HEK293 (cell line): ENCODE measurements around the gene RAC2.
"Not testable (repeated sequence)": the region's sequence is repeated elsewhere in the genome, so short reads cannot be mapped to it uniquely, and the experiment has no call there.

Experiments
- CTCF ChIA-PET: fragments of 350-600 bp; formaldehyde crosslinking; extraction: SDS; loops from one replicate; lab custom pipeline; 2021; ENCODE audit warnings: antibody characterized with exemption; lab: Yijun Ruan, JAX
- POLR2A ChIA-PET: fragments of 300-600 bp; formaldehyde crosslinking; extraction: SDS; loops from one replicate; lab custom pipeline; 2020; ENCODE audit warnings: antibody characterized with exemption, inconsistent platforms; lab: Yijun Ruan, JAX
- H3K27ac ChIP-seq: fragments of 200-500 bp; sonication (Bioruptor generic); 2 replicates; pipeline ENCODE4 v1.5.1; 2014; ENCODE audit warnings: low read depth, low read length, control low read depth, inconsistent platforms; ENCODE audit errors: extremely low read depth
- H3K36me3 ChIP-seq, 2 experiments: fragments of 200-500 bp in 1 of 2; sonication (Bioruptor generic) in 1 of 2; 1 replicate in 1 of 2; 2 replicates in 1 of 2; pipeline ENCODE4 v1.5.1; 2014 to 2017; ENCODE audit warnings: inconsistent platforms in 2 of 2, low read length in 2 of 2; ENCODE audit not compliant: control insufficient read depth in 2 of 2, insufficient read depth in 1 of 2
- H3K4me1 ChIP-seq: fragments of 200-500 bp; sonication (Bioruptor generic); 2 replicates; pipeline ENCODE4 v1.5.1; 2014; ENCODE audit warnings: mild to moderate bottlenecking, low read length, inconsistent platforms; ENCODE audit not compliant: control insufficient read depth, insufficient read depth
- H3K4me3 ChIP-seq: 2 replicates; pipeline ENCODE4 v1.5.1; 2011; ENCODE audit warnings: low read depth, mild to moderate bottlenecking, control low read depth, low read length, moderate library complexity
- H3K9me3 ChIP-seq: fragments of 200-500 bp; sonication (Bioruptor generic); 2 replicates; pipeline ENCODE4 v1.5.1; 2014; ENCODE audit warnings: low read depth, low read length, inconsistent platforms; ENCODE audit not compliant: control insufficient read depth, insufficient read depth
- GLIS2 ChIP-seq: fragments of 450-650 bp; formaldehyde crosslinking; IDR thresholded peaks from 2 replicates; pipeline ENCODE4 v1.5.1; 2016; ENCODE audit warnings: missing biosample characterization, missing genetic modification characterization
- KLF10 ChIP-seq: fragments of 450-650 bp; IDR thresholded peaks from 2 replicates; pipeline ENCODE4 v1.5.1; 2018; ENCODE audit warnings: missing biosample characterization, mild to moderate bottlenecking, missing genetic modification characterization
- KLF17 ChIP-seq: fragments of 450-650 bp; formaldehyde crosslinking; IDR thresholded peaks from 2 replicates; pipeline ENCODE4 v1.5.1; 2016; ENCODE audit warnings: missing biosample characterization, missing genetic modification characterization
- KLF7 ChIP-seq: fragments of 450-650 bp; formaldehyde crosslinking; IDR thresholded peaks from 2 replicates; pipeline ENCODE4 v1.5.1; 2016; ENCODE audit warnings: missing biosample characterization, missing genetic modification characterization, borderline replicate concordance
- MZF1 ChIP-seq: fragments of 450-650 bp; formaldehyde crosslinking; IDR thresholded peaks from 2 replicates; pipeline ENCODE4 v1.5.1; 2017; ENCODE audit warnings: missing biosample characterization, missing genetic modification characterization, borderline replicate concordance
- PRDM6 ChIP-seq: fragments of 450-650 bp; formaldehyde crosslinking; IDR thresholded peaks from 2 replicates; pipeline ENCODE4 v1.5.1; 2017; ENCODE audit warnings: missing biosample characterization, missing genetic modification characterization
- ZBTB17 ChIP-seq: fragments of 450-650 bp; formaldehyde crosslinking; IDR thresholded peaks from 2 replicates; pipeline ENCODE4 v1.5.1; 2016; ENCODE audit warnings: missing biosample characterization, missing genetic modification characterization
- ZBTB44 ChIP-seq: fragments of 450-650 bp; IDR thresholded peaks from 2 replicates; pipeline ENCODE4 v1.5.1; 2018; ENCODE audit warnings: missing biosample characterization, mild to moderate bottlenecking, missing genetic modification characterization
- ZIC2 ChIP-seq: fragments of 450-650 bp; formaldehyde crosslinking; IDR thresholded peaks from 2 replicates; pipeline ENCODE4 v1.5.1; 2016; ENCODE audit warnings: missing biosample characterization, missing genetic modification characterization
- ZNF121 ChIP-seq: fragments of 450-650 bp; formaldehyde crosslinking; IDR thresholded peaks from 2 replicates; pipeline ENCODE4 v1.5.1; 2016; ENCODE audit warnings: missing biosample characterization, missing genetic modification characterization
- ZNF155 ChIP-seq: fragments of 450-650 bp; formaldehyde crosslinking; IDR thresholded peaks from 2 replicates; pipeline ENCODE4 v1.5.1; 2016; ENCODE audit warnings: missing biosample characterization, missing genetic modification characterization
- ZNF214 ChIP-seq: fragments of 450-650 bp; formaldehyde crosslinking; IDR thresholded peaks from 2 replicates; pipeline ENCODE4 v1.5.1; 2017; ENCODE audit warnings: missing biosample characterization, mild to moderate bottlenecking, missing genetic modification characterization, borderline replicate concordance
- ZNF24 ChIP-seq: fragments of 450-650 bp; formaldehyde crosslinking; IDR thresholded peaks from 2 replicates; pipeline ENCODE4 v1.5.1; 2016; ENCODE audit warnings: missing biosample characterization, missing genetic modification characterization
- ZNF248 ChIP-seq: fragments of 450-650 bp; formaldehyde crosslinking; IDR thresholded peaks from 2 replicates; pipeline ENCODE4 v1.5.1; 2017; ENCODE audit warnings: missing biosample characterization, missing genetic modification characterization
- ZNF311 ChIP-seq: fragments of 450-650 bp; formaldehyde crosslinking; IDR thresholded peaks from 2 replicates; pipeline ENCODE4 v1.5.1; 2017; ENCODE audit warnings: missing biosample characterization, missing genetic modification characterization, borderline replicate concordance
- ZNF324 ChIP-seq: fragments of 450-650 bp; formaldehyde crosslinking; IDR thresholded peaks from 2 replicates; pipeline ENCODE4 v1.5.1; 2016; ENCODE audit warnings: missing biosample characterization, missing genetic modification characterization
- ZNF341 ChIP-seq: fragments of 450-650 bp; formaldehyde crosslinking; IDR thresholded peaks from 2 replicates; pipeline ENCODE4; 2016; ENCODE audit warnings: low read depth, missing biosample characterization, missing genetic modification characterization
- ZNF398 ChIP-seq: fragments of 450-650 bp; formaldehyde crosslinking; IDR thresholded peaks from 2 replicates; pipeline ENCODE4 v1.5.1; 2017; ENCODE audit warnings: missing biosample characterization, missing genetic modification characterization
- ZNF433 ChIP-seq: fragments of 450-650 bp; formaldehyde crosslinking; IDR thresholded peaks from 2 replicates; pipeline ENCODE4 v1.5.1; 2016; ENCODE audit warnings: missing biosample characterization, missing genetic modification characterization, low read depth
- ZNF623 ChIP-seq: fragments of 450-650 bp; formaldehyde crosslinking; IDR thresholded peaks from 2 replicates; pipeline ENCODE4 v1.5.1; 2016; ENCODE audit warnings: missing biosample characterization, missing genetic modification characterization
- ZNF624 ChIP-seq: fragments of 450-650 bp; formaldehyde crosslinking; IDR thresholded peaks from 2 replicates; pipeline ENCODE4 v1.5.1; 2017; ENCODE audit warnings: missing biosample characterization, missing genetic modification characterization
- ZNF658 ChIP-seq: fragments of 450-650 bp; formaldehyde crosslinking; IDR thresholded peaks from 2 replicates; pipeline ENCODE4; 2016; ENCODE audit warnings: missing biosample characterization, missing genetic modification characterization
- TF ChIP-seq, protein P1 (sequence below): fragments of 450-650 bp; formaldehyde crosslinking; IDR thresholded peaks from 2 replicates; pipeline ENCODE4 v1.5.1; 2016; ENCODE audit warnings: missing biosample characterization, missing genetic modification characterization

Gene RAC2

DNA sequence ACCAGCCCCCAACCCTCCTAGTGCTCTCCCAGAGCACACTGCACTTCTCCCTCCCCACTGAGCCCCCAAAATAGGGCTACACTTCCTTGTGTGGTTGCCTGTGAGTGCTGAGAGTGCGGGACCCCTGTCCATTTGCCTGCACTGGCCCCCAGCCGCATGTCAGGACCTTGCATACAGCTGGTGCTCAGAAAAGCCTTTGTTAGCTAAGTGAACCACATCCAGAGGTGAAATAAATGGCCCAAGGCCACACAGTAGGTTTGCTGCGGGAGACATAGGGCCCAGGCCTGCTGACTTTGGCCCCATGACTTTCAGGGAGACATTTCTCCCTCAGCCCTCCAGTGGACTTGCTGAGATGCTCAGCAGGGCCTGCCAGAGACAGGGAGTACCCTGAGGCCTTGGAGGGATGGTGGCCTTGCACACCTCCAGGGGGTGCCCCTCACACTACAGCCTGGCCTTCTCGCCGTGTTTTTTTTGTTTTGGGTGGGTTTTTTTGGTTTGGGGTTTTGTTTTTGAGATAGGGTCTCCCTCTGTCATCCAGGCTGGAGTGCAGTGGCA, 42.0 kb downstream of the RAC2 start:
- CTCF ChIA-PET: interaction anchor here (0.6 to 3.2 kb wide), 5 partner anchors 15 to 124 kb away, joined by 3 to 36 read pairs (median 6); no protein-coding TSS in a partner anchor
- Histone ChIP-seq H3K9me3 (no peaks in the 10 kb centered on the region), H3K4me3 (no peak overlapping the region), H3K27ac (no peak overlapping the region)
- TF ChIP-seq ZNF248 (tag by site-specific recombination) (no peak), GLIS2 (0 out of 2 replicates have a peak, but pooled peaks have one; percentile 13), ZNF658 (tag by site-specific recombination) (no peak), ZNF155 (tag by site-specific recombination) (no peak)
- TF ChIP-seq, all 188 proteins: peak for 1
- Histone ChIP-seq H3K36me3 (no peaks in the 10 kb centered on the region), H3K4me1 (0 out of 2 replicates have a peak, but pooled peaks cover 5% of the 10 kb centered on the region)
- POLR2A ChIA-PET: no interaction called here

- CTCF ChIA-PET: interaction anchor here (0.6 to 3.2 kb wide), 8 partner anchors 14 to 135 kb away, joined by 3 to 36 read pairs (median 4); no protein-coding TSS in a partner anchor
These were observed 42.6 kb downstream of the RAC2 start for GRCh38 chr22:37201443-37201820.

DNA sequence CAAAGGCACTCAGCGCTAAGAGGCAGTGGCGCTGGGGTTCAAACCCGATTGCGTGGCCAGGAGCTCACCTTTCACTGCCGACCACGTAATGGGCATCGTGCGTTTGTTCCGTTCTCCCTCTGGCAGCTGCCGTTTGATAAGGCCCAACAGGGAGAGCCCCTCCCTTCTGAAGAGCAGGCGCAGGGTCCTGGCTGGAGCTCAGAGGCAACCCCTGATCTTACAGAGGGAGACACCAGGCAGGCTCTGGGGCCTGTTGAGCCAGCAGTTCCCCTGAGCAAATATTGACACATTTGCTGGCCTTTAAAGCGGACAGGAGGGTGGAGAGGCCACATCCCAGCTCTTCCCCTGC, 44.3 kb downstream of the RAC2 start:
- Histone ChIP-seq H3K4me3 (no peak overlapping the region), H3K27ac (no peak overlapping the region)
- POLR2A ChIA-PET: interaction anchor here (0.6 to 1.4 kb wide), 23 partner anchors 9 to 462 kb away, joined by 3 to 8 read pairs (median 4); partner anchors contain the start of genes GGA1 and IFT27
- TF ChIP-seq MZF1 (tag by site-specific recombination): no peak
- no peak for TF ChIP-seq ZNF311 (tag by site-specific recombination)
- no peak for TF ChIP-seq ZNF24
- peak; percentile 75 for TF ChIP-seq ZBTB17 (tag by site-specific recombination)
- TF ChIP-seq KLF7 (tag by site-specific recombination): 0 out of 2 replicates have a peak, but pooled peaks have one; percentile 19
- no peak for TF ChIP-seq ZNF155 (tag by site-specific recombination)
- TF ChIP-seq ZNF121 (tag by site-specific recombination): peak; percentile 19; the same call in 1 of the 2 replicates
- no peak for TF ChIP-seq ZBTB44 (tag by site-specific recombination)
- TF ChIP-seq ZNF398 (tag by site-specific recombination): no peak
- no peak for TF ChIP-seq ZNF433 (tag by site-specific recombination)
- no peak for TF ChIP-seq KLF10
- TF ChIP-seq PRDM6 (tag by site-specific recombination): no peak
- TF ChIP-seq ZNF623 (tag by site-specific recombination): no peak; the same call in 1 of the 2 replicates
- peak; percentile 22; the same call in 1 of the 2 replicates for TF ChIP-seq KLF17
- no peak for TF ChIP-seq ZNF624 (tag by site-specific recombination)
- TF ChIP-seq ZIC2 (tag by site-specific recombination): 0 out of 2 replicates have a peak, but pooled peaks have one; percentile 5
- TF ChIP-seq ZNF341 (tag by site-specific recombination): no peak
- no peak for TF ChIP-seq ZNF214 (tag by site-specific recombination)
- TF ChIP-seq ZNF324 (tag by site-specific recombination): peak; percentile 41; the same call in 1 of the 2 replicates

More at GRCh38 chr22:37201443-37201820, 42.6 kb downstream of the RAC2 start:
- H3K4me1 ChIP-seq, POLR2A ChIA-PET, H3K9me3 ChIP-seq, H3K27ac ChIP-seq, H3K36me3 ChIP-seq, H3K4me3 ChIP-seq: not testable (repeated sequence)
- TF ChIP-seq, protein P1, sequence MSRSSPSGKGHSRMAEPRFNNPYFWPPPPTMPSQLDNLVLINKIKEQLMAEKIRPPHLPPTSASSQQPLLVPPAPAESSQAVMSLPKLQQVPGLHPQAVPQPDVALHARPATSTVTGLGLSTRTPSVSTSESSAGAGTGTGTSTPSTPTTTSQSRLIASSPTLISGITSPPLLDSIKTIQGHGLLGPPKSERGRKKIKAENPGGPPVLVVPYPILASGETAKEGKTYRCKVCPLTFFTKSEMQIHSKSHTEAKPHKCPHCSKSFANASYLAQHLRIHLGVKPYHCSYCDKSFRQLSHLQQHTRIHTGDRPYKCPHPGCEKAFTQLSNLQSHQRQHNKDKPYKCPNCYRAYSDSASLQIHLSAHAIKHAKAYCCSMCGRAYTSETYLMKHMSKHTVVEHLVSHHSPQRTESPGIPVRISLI (tag by site-specific recombination): 0 out of 2 replicates have a peak, but pooled peaks have one; percentile 5

More for the DNA sequence above, 44.3 kb downstream of the RAC2 start:
- 0 out of 2 replicates have a peak, but pooled peaks cover 6% of the 10 kb centered on the region for H3K4me1 ChIP-seq
- no peaks in the 10 kb centered on the region for H3K9me3 ChIP-seq
- CTCF ChIA-PET: interaction anchor here (0.6 to 3.2 kb wide), 61 partner anchors 8 to 557 kb away, joined by 3 to 36 read pairs (median 5); partner anchors contain the start of genes C1QTNF6, IFT27 and KCTD17
- H3K36me3 ChIP-seq: no peaks in the 10 kb centered on the region
